ENCODE results near the gene LRP2BP. TPM values are rescaled to one million over a fixed set of nuclear protein-coding genes. Genes with fewer than 3 reads are reported as not detected.

The LRP2BP gene
- 0.08 to 0.18 TPM (median 0.10 TPM) in 5 replicates for total RNA-seq (2022; extraction: Qiagen RNA extraction)

GRCh38 chr4:185395238-185395955 is at the start of gene LRP2BP:
Gene LRP2BP, minus strand, starts transcription at chr4:185395924. Its CDS starts 17,738 bp downstream, at chr4:185378186.

GRCh38 chr4:185425647-185426352 is 30.1 kb upstream of the LRP2BP start, which contains the start of gene UFSP2:
Gene UFSP2, minus strand, starts transcription at chr4:185425964. Its CDS starts 96 bp downstream, at chr4:185425868.

GRCh38 chr4:185396724-185397385 is 1.1 kb upstream of the LRP2BP start, which contains the start of gene ANKRD37:
Gene ANKRD37, plus strand, starts transcription at chr4:185396841. Its CDS starts 83 bp downstream, at chr4:185396924.

Other genes starting within 250 kb of the LRP2BP start
- 8.3 to 13.7 TPM (median 12.3 TPM) in 5 replicates for gene CFAP97, start 191.9 kb downstream of the LRP2BP start, total RNA-seq (2022; extraction: Qiagen RNA extraction)
- 6.4 to 9.5 TPM (median 8.0 TPM) in 5 replicates for gene SNX25, start 186.3 kb downstream of the LRP2BP start, total RNA-seq (2022; extraction: Qiagen RNA extraction)
- 3.3 to 4.8 TPM (median 4.2 TPM) in 5 replicates for gene ANKRD37, start 917 bp upstream of the LRP2BP start, total RNA-seq (2022; extraction: Qiagen RNA extraction)
- 11.9 to 15.6 TPM (median 13.9 TPM) in 5 replicates for gene UFSP2, start 30.0 kb upstream of the LRP2BP start, total RNA-seq (2022; extraction: Qiagen RNA extraction)
- gene CCDC110, start 75.8 kb upstream of the LRP2BP start, total RNA-seq (2022; extraction: Qiagen RNA extraction) = 0.04 to 0.09 TPM (median 0.07 TPM) in 3 of 5 replicates, not detected in the others
- 0.12 to 0.14 TPM (median 0.13 TPM) in 4 of 5 replicates, not detected in the other for gene PDLIM3, start 139.6 kb upstream of the LRP2BP start, total RNA-seq (2022; extraction: Qiagen RNA extraction)

Data from A549 treated with CORT108297 at 1 μM for 4 hours (cell line).